ENCODE results near the gene RALGPS1. TPM values are rescaled to one million over a fixed set of nuclear protein-coding genes. Genes with fewer than 3 reads are reported as not detected.

The RALGPS1 gene
- total RNA-seq, 2 donors from 2014 or later = 12.5 TPM

GRCh38 chr9:127122176-127123063, 207.8 kb downstream of the RALGPS1 start, which contains the start of gene ANGPTL2:
ANGPTL2 (minus strand) TSS chr9:127122635; CDS start chr9:127108731, 13,904 bp downstream.
- DNase-seq = peak; percentile 94
- peak; percentile 92 to 96 for ATAC-seq

DNA sequence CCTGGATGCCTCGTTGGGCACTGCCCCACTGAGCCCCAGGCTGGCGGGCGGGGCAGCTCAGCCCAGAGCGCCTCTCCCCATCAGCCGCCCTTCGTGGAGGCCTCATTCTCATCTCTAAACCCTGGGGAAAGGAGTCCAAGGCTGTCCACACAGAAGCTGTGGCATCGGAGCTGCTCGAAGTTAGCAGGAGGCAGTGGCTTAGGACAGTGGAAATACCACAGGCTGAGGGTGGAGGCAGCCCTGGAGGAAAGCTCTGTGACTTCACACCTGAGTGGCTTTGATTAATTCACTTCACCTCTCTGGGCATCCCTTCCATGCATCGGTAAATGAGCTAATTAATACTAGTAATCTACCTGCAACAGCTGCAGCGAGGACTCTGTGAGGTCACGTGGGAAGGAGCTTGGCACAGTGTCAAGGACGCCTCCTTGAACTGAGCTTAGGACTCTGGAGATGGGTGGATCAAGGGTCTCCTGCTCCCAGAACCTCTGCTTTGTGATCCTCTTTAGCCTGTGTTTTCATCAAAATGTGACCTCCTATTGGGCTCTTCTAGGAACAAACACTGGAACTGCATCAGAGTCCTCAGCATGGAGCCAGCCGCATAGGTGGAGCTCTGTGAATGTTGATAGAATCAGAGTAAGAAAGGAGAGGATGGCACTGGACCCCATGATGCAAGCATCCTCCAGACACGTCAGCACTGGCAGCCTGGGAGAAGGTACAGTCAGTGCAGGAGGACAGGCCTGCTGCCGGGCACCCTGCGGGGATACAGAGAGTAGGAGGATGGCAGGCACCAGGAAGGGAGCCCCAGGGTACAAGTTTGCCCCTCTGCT, 208.7 kb downstream of the RALGPS1 start:
- ATAC-seq = peak in 1 of 2 donors; percentile 0
- intact Hi-C loops (cut with DNase I) = loop anchor here (5.0 to 10.0 kb wide), 3 partner anchors 62 to 158 kb away; no protein-coding TSS in a partner anchor
- no peak for DNase-seq

More at GRCh38 chr9:127122176-127123063, 207.8 kb downstream of the RALGPS1 start, which contains the start of gene ANGPTL2:
- intact Hi-C loops (cut with DNase I) = loop anchor here (5.0 to 10.0 kb wide), 3 partner anchors 62 to 158 kb away; no protein-coding TSS in a partner anchor

- intact Hi-C loops (cut with DNase I) = loop anchor here (5.0 to 10.0 kb wide), 3 partner anchors 61 to 159 kb away; no protein-coding TSS in a partner anchor
- DNase-seq (no peak), ATAC-seq (no peak)
Measured at GRCh38 chr9:127124111-127124531, 209.5 kb downstream of the RALGPS1 start.

GRCh38 chr9:127124792-127125191, 210.2 kb downstream of the RALGPS1 start:
- no peak for DNase-seq
- no peak for ATAC-seq
- intact Hi-C loops (cut with DNase I) = loop anchor here (5.0 to 10.0 kb wide), 3 partner anchors 60 to 160 kb away; no protein-coding TSS in a partner anchor

- no peak for DNase-seq
- no peak for ATAC-seq
- intact Hi-C loops (cut with DNase I) = loop anchor here (10.0 kb wide), 2 partner anchors 58 to 162 kb away; no protein-coding TSS in a partner anchor
Measured at GRCh38 chr9:127126971-127127370, 212.4 kb downstream of the RALGPS1 start.

DNA sequence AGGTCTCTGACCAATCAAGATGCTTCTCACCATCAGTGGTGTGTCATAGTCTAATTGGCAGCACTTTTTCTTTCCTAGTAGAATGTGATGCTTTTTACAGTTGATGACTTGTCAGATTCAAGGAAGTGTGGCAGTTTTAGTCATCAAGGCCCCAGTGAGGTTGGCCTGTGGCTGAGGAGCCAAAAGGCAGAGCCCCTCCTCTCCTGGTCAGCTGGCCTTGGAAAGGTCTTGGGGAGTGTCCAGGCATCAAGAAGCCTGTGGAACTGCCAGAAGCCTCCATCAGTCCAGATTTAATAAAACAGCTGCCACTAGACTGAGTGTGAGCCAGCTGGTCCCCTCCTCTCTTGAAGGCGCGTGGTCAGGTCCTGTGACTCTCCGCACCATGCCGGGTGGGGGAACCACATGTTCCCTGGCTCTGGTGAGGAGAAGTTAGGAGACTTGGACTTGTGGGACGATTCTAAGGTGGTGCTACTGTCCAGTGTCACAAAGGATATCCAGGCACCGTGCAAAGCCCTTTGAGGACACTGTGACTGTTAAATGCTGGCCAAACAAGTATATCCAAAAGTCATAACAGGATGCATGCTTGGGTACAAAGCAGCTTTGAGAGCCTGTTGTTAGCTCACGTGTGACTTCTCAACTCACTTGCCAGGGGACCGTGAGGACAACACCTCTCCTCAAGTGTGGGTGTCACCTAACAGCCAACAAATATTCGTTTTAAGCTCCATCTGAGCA, 213.9 kb downstream of the RALGPS1 start:
- intact Hi-C loops (cut with DNase I) = loop anchor here (10.0 kb wide), 2 partner anchors 56 to 164 kb away; no protein-coding TSS in a partner anchor
- DNase-seq (peak; percentile 78), ATAC-seq (peak; percentile 72 to 77)

- peak in 1 of 2 donors; percentile 35 for ATAC-seq
Measured at GRCh38 chr9:127129073-127129717, 214.6 kb downstream of the RALGPS1 start.

GRCh38 chr9:127129718-127130085, 215.1 kb downstream of the RALGPS1 start:
- intact Hi-C loops (cut with DNase I) = loop anchor here (10.0 kb wide), 2 partner anchors 55 to 165 kb away; no protein-coding TSS in a partner anchor
- DNase-seq (no peak), ATAC-seq (no peak)

More at GRCh38 chr9:127129073-127129717, 214.6 kb downstream of the RALGPS1 start:
- DNase-seq = no peak
- intact Hi-C loops (cut with DNase I) = loop anchor here (10.0 kb wide), 2 partner anchors 56 to 164 kb away; no protein-coding TSS in a partner anchor

- no peak for DNase-seq
- intact Hi-C loops (cut with DNase I) = no loop called here
- no peak for ATAC-seq
Measured at GRCh38 chr9:127130235-127130634, 215.7 kb downstream of the RALGPS1 start.

GRCh38 chr9:127130661-127131538, 216.3 kb downstream of the RALGPS1 start:
- DNase-seq (peak; percentile 65), ATAC-seq (peak; percentile 41 to 45)
- intact Hi-C loops (cut with DNase I) = no loop called here

DNA sequence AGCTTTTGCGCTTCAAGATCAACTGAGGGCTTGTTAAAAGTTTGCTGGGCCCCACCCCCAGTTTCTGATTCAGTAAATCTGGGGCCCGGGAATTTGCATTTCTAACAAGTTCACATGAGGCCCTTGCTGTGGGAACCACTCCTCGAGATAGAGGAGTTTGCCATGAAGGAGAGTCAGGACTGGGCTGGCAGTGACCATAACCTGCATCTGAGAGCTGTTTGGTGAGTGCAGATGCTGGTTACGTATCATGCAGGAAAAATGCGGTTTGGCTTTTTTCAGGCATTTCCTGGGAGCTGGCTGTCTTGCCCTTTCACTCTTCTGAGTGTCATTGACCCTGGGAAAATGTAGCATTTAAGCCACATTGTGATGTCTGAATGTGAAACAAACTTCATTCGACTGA, 217.3 kb downstream of the RALGPS1 start:
- intact Hi-C loops (cut with DNase I) = no loop called here
- DNase-seq (no peak), ATAC-seq (no peak)

DNA sequence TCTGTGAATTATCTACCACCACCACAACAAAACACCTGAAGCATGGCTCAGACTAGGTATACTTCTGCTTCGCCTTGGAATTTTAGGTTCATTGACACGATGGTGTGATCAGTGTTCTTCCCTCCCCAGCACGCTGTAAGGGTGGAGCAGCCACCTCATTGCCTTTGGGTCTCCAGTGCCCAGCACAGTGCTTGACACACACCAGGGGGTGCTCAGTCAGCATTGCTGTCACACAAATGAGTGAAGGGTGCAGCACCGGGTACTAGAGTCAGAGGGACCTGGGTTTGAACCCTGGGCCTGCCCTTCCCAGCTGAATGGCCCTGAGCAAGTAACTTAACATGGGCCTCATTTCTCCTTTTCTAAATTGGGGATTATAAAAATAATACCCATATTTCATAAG, 217.8 kb downstream of the RALGPS1 start:
- DNase-seq (no peak), ATAC-seq (no peak)
- intact Hi-C loops (cut with DNase I) = no loop called here

DNA sequence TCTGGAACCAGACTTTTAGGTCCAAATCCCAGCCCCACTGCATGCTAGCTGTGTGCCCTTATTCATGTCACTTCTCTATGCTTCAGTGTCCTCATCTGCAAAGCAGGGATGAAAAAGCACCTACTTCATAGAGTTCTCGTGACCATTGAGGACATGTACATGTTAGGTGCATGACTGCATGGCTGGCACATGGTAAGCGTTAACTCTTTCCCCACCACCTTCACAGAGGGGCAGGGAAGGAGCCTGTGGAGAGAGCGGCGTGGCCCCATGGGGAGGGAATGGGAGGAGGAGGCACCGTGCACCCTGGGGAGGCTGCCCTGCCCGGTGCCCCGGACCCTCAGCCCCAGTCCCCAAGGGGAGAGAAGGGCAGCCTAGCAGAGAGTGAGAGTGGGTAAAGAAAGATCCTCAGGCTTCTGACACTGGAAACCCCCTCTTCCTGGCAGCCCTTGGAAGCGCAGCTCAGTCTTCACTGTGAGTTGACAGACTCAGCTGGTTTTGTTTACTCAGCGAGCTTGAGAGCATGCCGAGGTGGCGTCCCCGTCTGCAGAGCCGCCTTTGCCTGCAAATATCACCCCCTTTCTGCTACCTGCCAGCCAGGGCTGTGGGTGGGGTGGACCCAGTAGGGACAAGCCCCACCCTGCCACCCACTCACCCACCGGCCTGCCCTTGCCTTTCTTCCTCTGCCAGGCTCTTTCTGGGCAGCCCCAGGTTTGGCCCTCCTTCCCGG, 218.5 kb downstream of the RALGPS1 start:
- intact Hi-C loops (cut with DNase I) = no loop called here
- DNase-seq = no peak
- peak in 1 of 2 donors; percentile 8 for ATAC-seq

- intact Hi-C loops (cut with DNase I) = no loop called here
- ATAC-seq = peak; percentile 64 to 72
Measured at GRCh38 chr9:127133739-127134167, 219.2 kb downstream of the RALGPS1 start.

DNA sequence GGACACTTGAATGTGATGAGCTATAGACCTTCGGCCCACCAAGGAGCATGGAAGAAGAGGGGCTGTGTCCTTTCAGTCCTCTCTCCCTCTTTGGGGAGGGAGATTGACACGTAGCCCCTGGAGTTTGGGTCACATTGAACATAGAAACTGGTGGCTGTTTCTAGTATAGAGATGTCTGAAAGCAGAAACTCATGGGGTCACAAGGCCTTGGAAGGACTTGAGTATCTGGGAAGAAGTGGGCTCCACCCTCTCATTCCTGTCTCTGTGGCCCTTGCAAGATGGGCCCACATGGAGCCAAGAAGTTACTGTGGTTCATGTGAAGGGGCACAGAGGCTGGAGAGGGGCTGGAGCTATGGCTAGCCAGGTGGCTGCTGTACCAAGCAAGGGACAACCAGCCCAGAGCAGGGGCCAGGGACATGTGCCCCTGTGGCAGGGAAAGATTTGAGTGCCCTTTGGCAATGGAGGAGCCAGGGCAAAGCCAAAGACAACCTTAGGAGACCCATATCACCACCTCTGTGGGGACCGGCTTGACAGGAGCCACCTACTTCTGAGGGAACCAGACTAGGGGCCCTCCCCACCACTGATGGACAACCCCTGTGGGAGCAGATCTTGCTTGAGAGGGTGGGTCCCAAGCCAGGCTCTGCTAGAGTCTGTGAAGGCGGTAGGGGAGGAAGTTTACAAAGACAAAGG, 220.6 kb downstream of the RALGPS1 start:
- intact Hi-C loops (cut with DNase I) = loop anchor here in 1 of 2 donors (5.0 kb wide), 1 partner anchor 52 kb away; no protein-coding TSS in a partner anchor
- ATAC-seq (no peak), DNase-seq (no peak)

More at GRCh38 chr9:127133739-127134167, 219.2 kb downstream of the RALGPS1 start:
- peak; percentile 71 for DNase-seq
